Keratinocyte (primary cell): Measurements from ENCODE around the gene MYBPH. TPM values are rescaled to one million over a fixed set of nuclear protein-coding genes. Genes with fewer than 3 reads are reported as not detected.

ENCODE experiments used
- DNase-seq: peaks from one replicate; pipeline ENCODE4 v3.0.0-alpha.2; 2011; ENCODE audit warnings: low read depth, missing footprints, low spot score
- FAIRE-seq: peaks from 2 replicates; lab custom pipeline; 2011; peaks lifted over from hg19 to GRCh38; lab: Jason Lieb, UNC
- H2AFZ ChIP-seq: 2 replicates; pipeline ENCODE4 v1.6.0; 2012; ENCODE audit warnings: low read length, control low read depth, inconsistent platforms; ENCODE audit not compliant: control insufficient read depth
- H3K27ac ChIP-seq: 2 replicates; pipeline ENCODE4 v1.5.1; 2011; ENCODE audit warnings: low read length; ENCODE audit not compliant: control insufficient read depth, insufficient read depth
- H3K27me3 ChIP-seq: 3 replicates; pipeline ENCODE4 v1.6.0; 2011; ENCODE audit warnings: low read length; ENCODE audit not compliant: control insufficient read depth, insufficient read depth; ENCODE audit errors: extremely low read depth
- H3K36me3 ChIP-seq, 2 experiments: 2 replicates in 1 of 2; 3 replicates in 1 of 2; pipeline ENCODE4 v1.5.1; 2011; ENCODE audit warnings: low read length in 2 of 2, mild to moderate bottlenecking in 1 of 2; ENCODE audit not compliant: control insufficient read depth in 2 of 2, insufficient read depth in 2 of 2; ENCODE audit errors: extremely low read depth in 1 of 2
- H3K4me1 ChIP-seq: 3 replicates; pipeline ENCODE4 v1.5.1; 2011; ENCODE audit warnings: low read length; ENCODE audit not compliant: control insufficient read depth, insufficient read depth; ENCODE audit errors: extremely low read depth
- H3K4me2 ChIP-seq: 3 replicates; pipeline ENCODE4 v1.6.0; 2011; ENCODE audit warnings: low read depth, low read length; ENCODE audit not compliant: control insufficient read depth, insufficient read depth; ENCODE audit errors: extremely low read depth
- H3K4me3 ChIP-seq, 3 experiments: fragments of 200-600 bp in 1 of 3; sonication (generic) in 1 of 3; 2 replicates in 2 of 3; 3 replicates in 1 of 3; pipeline ENCODE4 v1.5.1; 2011 to 2016; ENCODE audit warnings: low read length in 3 of 3, mild to moderate bottlenecking in 3 of 3, control low read depth in 2 of 3, inconsistent platforms in 1 of 3, low read depth in 1 of 3, mixed read lengths in 1 of 3, mixed run types in 1 of 3, moderate library complexity in 1 of 3; ENCODE audit not compliant: control insufficient read depth in 2 of 3, insufficient read depth in 2 of 3; ENCODE audit errors: extremely low read depth in 1 of 3
- H3K79me2 ChIP-seq: 2 replicates; pipeline ENCODE4 v1.6.0; 2012; ENCODE audit warnings: low read length; ENCODE audit not compliant: control insufficient read depth, insufficient read depth
- H3K9ac ChIP-seq: 3 replicates; pipeline ENCODE4 v1.6.0; 2011; ENCODE audit warnings: low read length; ENCODE audit not compliant: control insufficient read depth, insufficient read depth; ENCODE audit errors: extremely low read depth
- H3K9me1 ChIP-seq: 3 replicates; pipeline ENCODE4 v1.6.0; 2011; ENCODE audit warnings: low read length; ENCODE audit not compliant: control insufficient read depth, insufficient read depth; ENCODE audit errors: extremely low read depth
- H3K9me3 ChIP-seq: 2 replicates; pipeline ENCODE4 v1.5.1; 2012; ENCODE audit warnings: low read depth, low read length; ENCODE audit not compliant: control insufficient read depth
- H4K20me1 ChIP-seq: 3 replicates; pipeline ENCODE4 v1.6.0; 2011; ENCODE audit warnings: low read length; ENCODE audit not compliant: control insufficient read depth, insufficient read depth; ENCODE audit errors: extremely low read depth
- EZH2 ChIP-seq: IDR thresholded peaks from one replicate; pipeline ENCODE4 v1.6.1; 2012; ENCODE audit warnings: inconsistent platforms, mild to moderate bottlenecking, low read length, moderate library complexity
- dilution Hi-C: fragments of 300-500 bp; cut with MboI; formaldehyde crosslinking; loops from one replicate; pipeline ENCODE4 v1.7.0; 2020; ENCODE audit warnings: low sequenced_read_pairs; ENCODE audit not compliant: extremely low pct_ligation_motif_present
- polyA plus RNA-seq, 5 experiments: library from polyadenylated mRNA; depleted of rRNA in 3 of 5; stranded (reverse) in 3 of 5; stranded (forward) in 1 of 5; unstranded in 1 of 5; fragments of >200 nt; gene quantifications; 1 replicate in 1 of 5; 2 replicates in 3 of 5; 3 replicates in 1 of 5; pipeline versions ENCODE4 v1.2.1 to v1.2.3, GENCODE V29; 2011 to 2012; ENCODE audit warnings: missing spikeins in 2 of 5, low read depth in 1 of 5, low replicate concordance in 1 of 5
- TF ChIP-seq, protein P1 (sequence below), 3 experiments: IDR thresholded peaks in 1 of 3; conservative IDR thresholded peaks in 1 of 3; optimal IDR thresholded peaks in 1 of 3; 2 replicates in 2 of 3; 3 replicates in 1 of 3; pipeline versions ENCODE3 to v1.5.1; 2011; ENCODE audit warnings: low read length in 3 of 3, mild to moderate bottlenecking in 3 of 3, moderate library complexity in 2 of 3, control low read depth in 1 of 3, inconsistent platforms in 1 of 3; ENCODE audit not compliant: insufficient read depth in 2 of 3; ENCODE audit errors: extremely low read depth in 1 of 3

MYBPH gene
- polyA plus RNA-seq, 1 donor (not counting 4 experiments of a cell fraction or from before 2014, with no cell fraction given) = not detected

DNA sequence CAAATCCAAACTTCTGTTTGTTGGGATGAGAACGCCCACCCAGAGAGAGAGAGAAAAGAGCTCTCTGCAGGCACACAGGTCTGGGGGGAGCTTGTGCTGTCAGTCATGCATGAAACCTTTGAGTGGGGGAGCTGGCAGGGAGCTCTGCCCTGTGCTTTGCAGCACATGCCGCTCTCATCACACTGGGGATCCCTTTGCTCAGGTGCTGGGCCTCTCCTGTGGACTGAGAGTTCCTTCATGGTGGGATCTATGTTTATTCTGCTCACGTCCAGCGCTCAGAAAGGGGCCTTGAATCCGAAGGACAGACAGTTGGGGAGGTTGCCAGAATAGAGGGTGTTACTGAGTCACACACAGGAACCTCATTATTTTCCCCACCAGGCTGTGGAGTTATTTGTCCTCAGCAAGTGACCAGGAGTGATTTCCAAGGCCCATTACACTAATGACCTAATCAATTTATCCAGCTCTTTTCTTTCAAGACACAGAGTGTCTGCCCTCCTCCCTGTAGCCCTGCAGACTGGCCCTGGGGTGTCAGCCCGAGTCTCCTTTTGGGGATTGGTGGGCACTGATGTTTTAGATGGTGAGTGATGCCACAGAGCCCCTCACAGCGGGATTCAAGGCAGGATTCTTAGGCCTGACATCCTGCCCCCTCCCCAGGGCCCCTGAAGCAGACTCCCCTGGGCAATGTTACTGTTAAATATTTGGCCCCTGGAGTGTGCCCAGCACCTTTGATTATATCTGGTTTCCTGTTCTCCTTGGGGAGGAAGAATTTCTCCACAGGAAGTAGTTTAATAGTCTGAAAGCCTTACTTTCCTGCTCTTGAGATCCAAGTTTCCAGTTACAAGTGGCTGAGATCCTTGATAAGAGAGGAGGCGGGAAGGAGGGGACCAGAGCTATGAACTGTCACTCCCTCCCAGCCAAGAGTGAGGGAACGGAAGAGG lies 22.3 kb downstream of the MYBPH start:
- Histone ChIP-seq H3K4me1 (peaks cover 19% of the 10 kb centered on the region), H2AFZ (no peak overlapping the region)
- TF ChIP-seq, protein P1, sequence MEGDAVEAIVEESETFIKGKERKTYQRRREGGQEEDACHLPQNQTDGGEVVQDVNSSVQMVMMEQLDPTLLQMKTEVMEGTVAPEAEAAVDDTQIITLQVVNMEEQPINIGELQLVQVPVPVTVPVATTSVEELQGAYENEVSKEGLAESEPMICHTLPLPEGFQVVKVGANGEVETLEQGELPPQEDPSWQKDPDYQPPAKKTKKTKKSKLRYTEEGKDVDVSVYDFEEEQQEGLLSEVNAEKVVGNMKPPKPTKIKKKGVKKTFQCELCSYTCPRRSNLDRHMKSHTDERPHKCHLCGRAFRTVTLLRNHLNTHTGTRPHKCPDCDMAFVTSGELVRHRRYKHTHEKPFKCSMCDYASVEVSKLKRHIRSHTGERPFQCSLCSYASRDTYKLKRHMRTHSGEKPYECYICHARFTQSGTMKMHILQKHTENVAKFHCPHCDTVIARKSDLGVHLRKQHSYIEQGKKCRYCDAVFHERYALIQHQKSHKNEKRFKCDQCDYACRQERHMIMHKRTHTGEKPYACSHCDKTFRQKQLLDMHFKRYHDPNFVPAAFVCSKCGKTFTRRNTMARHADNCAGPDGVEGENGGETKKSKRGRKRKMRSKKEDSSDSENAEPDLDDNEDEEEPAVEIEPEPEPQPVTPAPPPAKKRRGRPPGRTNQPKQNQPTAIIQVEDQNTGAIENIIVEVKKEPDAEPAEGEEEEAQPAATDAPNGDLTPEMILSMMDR (optimal IDR thresholded peaks at IDR 0.05 in 1 of 3, IDR thresholded peaks at IDR 0.05 in 1 of 3, conservative IDR thresholded peaks at IDR 0.05 in 1 of 3; ENCODE audit: extremely low read depth in 1 of 3, insufficient read depth in 2 of 3, low read length in 3 of 3) = no peak
- TF ChIP-seq EZH2 = no peak

DNA sequence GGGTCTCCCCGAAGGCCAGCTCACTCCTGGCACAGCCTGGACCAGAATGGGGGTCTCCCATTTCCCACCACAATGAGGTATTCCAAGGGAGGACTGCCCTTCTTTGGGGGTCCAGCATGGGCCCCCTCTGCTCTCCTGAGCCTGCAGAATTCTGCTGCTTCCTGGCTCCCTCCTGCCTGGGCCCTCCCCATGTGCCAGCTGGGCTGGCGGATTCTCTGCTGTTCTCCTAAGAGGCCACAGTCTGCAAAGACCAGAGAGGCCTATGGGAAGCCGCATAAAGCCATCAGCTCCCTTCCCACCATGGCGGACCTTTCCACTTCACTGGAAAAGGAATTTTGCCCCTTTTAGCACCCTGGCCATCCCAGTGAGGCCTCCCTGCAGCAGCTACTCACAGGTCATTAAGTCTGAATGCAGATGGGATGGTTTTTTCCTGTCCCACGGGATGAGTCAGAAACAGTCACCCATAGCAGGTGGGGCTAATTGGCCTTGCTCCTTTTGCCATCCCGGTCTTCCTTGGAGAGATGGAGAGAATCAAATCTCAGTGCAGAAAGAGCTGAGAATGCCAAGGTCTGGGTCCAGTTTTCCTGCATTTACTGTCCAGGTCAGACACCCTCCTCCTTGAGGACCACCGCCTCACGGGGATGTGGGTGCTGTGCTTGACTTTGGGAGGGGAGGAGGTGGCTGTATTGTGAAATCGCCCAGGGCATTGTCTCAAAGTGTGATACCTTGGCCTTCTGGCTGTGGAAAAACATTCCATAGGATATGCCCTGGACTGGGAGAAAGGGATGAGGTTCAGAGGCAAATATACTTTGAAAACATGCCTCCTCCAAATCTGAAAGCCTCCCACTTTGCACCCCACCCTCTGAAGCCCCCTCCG lies 23.2 kb downstream of the MYBPH start:
- peak; percentile 34 for FAIRE-seq

More for the DNA sequence above, 22.3 kb downstream of the MYBPH start:
- no peak for FAIRE-seq
- Histone ChIP-seq H3K79me2 (no peaks in the 10 kb centered on the region), H3K27me3 (no peaks in the 10 kb centered on the region), H3K9ac (no peak overlapping the region), H3K4me2 (no peak overlapping the region), H3K9me3 (peaks cover under 1% of the 10 kb centered on the region), H3K27ac (no peak overlapping the region), H3K9me1 (no peaks in the 10 kb centered on the region), H3K4me3 (no peak overlapping the region), H3K36me3 (no peaks in the 10 kb centered on the region), H4K20me1 (no peaks in the 10 kb centered on the region)
- dilution Hi-C loops = no loop called here
- no peak for DNase-seq

More for the DNA sequence above, 23.2 kb downstream of the MYBPH start:
- H3K4me1 ChIP-seq = peaks cover 19% of the 10 kb centered on the region
- no peak overlapping the region for H3K9ac ChIP-seq
- no peak for DNase-seq
- no peak overlapping the region for H2AFZ ChIP-seq
- no peak overlapping the region for H3K4me3 ChIP-seq
- H3K27me3 ChIP-seq = no peaks in the 10 kb centered on the region
- H4K20me1 ChIP-seq = no peaks in the 10 kb centered on the region
- TF ChIP-seq, protein P1 (optimal IDR thresholded peaks at IDR 0.05 in 1 of 3, IDR thresholded peaks at IDR 0.05 in 1 of 3, conservative IDR thresholded peaks at IDR 0.05 in 1 of 3; ENCODE audit: extremely low read depth in 1 of 3, insufficient read depth in 2 of 3, low read length in 3 of 3) = no peak
- TF ChIP-seq EZH2 = no peak
- dilution Hi-C loops = no loop called here
- H3K79me2 ChIP-seq = no peaks in the 10 kb centered on the region
- no peaks in the 10 kb centered on the region for H3K36me3 ChIP-seq
- H3K27ac ChIP-seq = no peak overlapping the region
- H3K9me1 ChIP-seq = no peaks in the 10 kb centered on the region
- no peak overlapping the region for H3K4me2 ChIP-seq
- H3K9me3 ChIP-seq = no peaks in the 10 kb centered on the region
